K562 (cell line): ENCODE results near the gene SEPTIN12. TPM values are rescaled to one million over a fixed set of nuclear protein-coding genes. Genes with fewer than 3 reads are reported as not detected.

Source experiments
- ATAC-seq: fragments of 200-7000 bp; cut with Tn5 transposase; 3 replicates; pipeline ENCODE4 v1.9.1; 2020; ENCODE audit warnings: moderate library complexity
- BruUV-seq: library from RNA; stranded (reverse); fragments of 400-500 nt; replicated peaks from 2 replicates; lab custom pipeline; 2021; lab: Mats Ljungman, UMichigan
- CTCF ChIA-PET: fragments of 300-600 bp; formaldehyde crosslinking; extraction: SDS; loops from one replicate; lab custom pipeline; 2021; ENCODE audit warnings: low intra/inter-chr PET ratio; lab: Yijun Ruan, JAX
- POLR2A ChIA-PET: fragments of 300-600, 350-650 bp; sonication (Branson Sonifier 250); formaldehyde crosslinking; extraction: SDS; loops from one replicate; lab custom pipeline; 2021; ENCODE audit warnings: antibody characterized with exemption, inconsistent platforms; lab: Yijun Ruan, JAX
- DNase-seq, 4 experiments: peaks; one replicate each; pipeline versions ENCODE4 v3.0.0 to v3.0.0-alpha.2; 2011 to 2018; ENCODE audit warnings: low spot score in 3 of 4, mixed read lengths in 3 of 4; ENCODE audit errors: extremely low read depth in 1 of 4
- FAIRE-seq: peaks from 2 replicates; lab custom pipeline; 2011; peaks lifted over from hg19 to GRCh38; lab: Jason Lieb, UNC
- H2AFZ ChIP-seq: 2 replicates; pipeline ENCODE4 v1.6.0; 2011; ENCODE audit warnings: low read depth, low read length, control low read depth, inconsistent platforms
- H3K27ac ChIP-seq: fragments of 200-600 bp; 3 replicates; pipeline ENCODE4 v1.8.0; 2011; ENCODE audit warnings: low read depth, mild to moderate bottlenecking, control low read depth, inconsistent platforms, low read length, moderate library complexity, mixed read lengths; ENCODE audit errors: extremely low read depth
- H3K27me3 ChIP-seq, 2 experiments: fragments of 300-600 bp in 1 of 2; 2 replicates in 1 of 2; 3 replicates in 1 of 2; pipeline versions ENCODE4 v1.6.0 to v1.8.0; 2011; ENCODE audit warnings: inconsistent platforms in 2 of 2, low read length in 2 of 2, mild to moderate bottlenecking in 1 of 2, mixed read lengths in 1 of 2, moderate library complexity in 1 of 2; ENCODE audit not compliant: control insufficient read depth in 2 of 2, insufficient read depth in 2 of 2
- H3K36me3 ChIP-seq: fragments of 300-600 bp; 3 replicates; pipeline ENCODE4 v1.8.0; 2011; ENCODE audit warnings: mild to moderate bottlenecking, low read length, inconsistent platforms; ENCODE audit not compliant: control insufficient read depth, insufficient read depth
- H3K4me1 ChIP-seq, 2 experiments: fragments of 200-600 bp in 1 of 2; replicated peaks in 1 of 2; 2 replicates in 1 of 2; 3 replicates in 1 of 2; pipeline versions ENCODE4 v1.5.1 to v1.8.0; 2011; ENCODE audit warnings: inconsistent platforms in 2 of 2, low read length in 2 of 2, mild to moderate bottlenecking in 1 of 2, mixed read lengths in 1 of 2, moderate library complexity in 1 of 2; ENCODE audit not compliant: control insufficient read depth in 2 of 2, insufficient read depth in 2 of 2
- H3K4me2 ChIP-seq: 2 replicates; pipeline ENCODE4 v1.6.1; 2011; ENCODE audit warnings: low read length, control low read depth, inconsistent platforms, mixed read lengths; ENCODE audit not compliant: insufficient read depth
- H3K4me3 ChIP-seq: fragments of 200-600 bp; sonication (generic), shearing (Covaris generic); 2 replicates; pipeline ENCODE4 v1.5.1; 2016; ENCODE audit warnings: control low read depth, inconsistent platforms
- H3K79me2 ChIP-seq: fragments of 200-600 bp; 3 replicates; pipeline ENCODE4 v1.8.0; 2011; ENCODE audit warnings: low read length, inconsistent platforms; ENCODE audit not compliant: control insufficient read depth, insufficient read depth
- H3K9ac ChIP-seq, 2 experiments: 2 replicates each; pipeline versions ENCODE4 v1.6.0 to v1.6.1; 2011; ENCODE audit warnings: low read depth in 2 of 2, low read length in 2 of 2, control low read depth in 1 of 2, inconsistent platforms in 1 of 2, mild to moderate bottlenecking in 1 of 2, mixed read lengths in 1 of 2; ENCODE audit not compliant: insufficient read depth in 1 of 2
- H3K9me1 ChIP-seq: one replicate; pipeline ENCODE4 v1.6.0; 2011; ENCODE audit warnings: inconsistent platforms, mild to moderate bottlenecking, low read length, moderate library complexity; ENCODE audit not compliant: control insufficient read depth, insufficient read depth
- H3K9me3 ChIP-seq: replicated peaks from 2 replicates; pipeline ENCODE4 v1.5.1; 2011; ENCODE audit warnings: low read depth, low read length, inconsistent platforms; ENCODE audit not compliant: control insufficient read depth, insufficient read depth
- H4K20me1 ChIP-seq: replicated peaks from 2 replicates; pipeline ENCODE4 v1.6.1; 2011; ENCODE audit warnings: low read length, inconsistent platforms, mixed read lengths; ENCODE audit not compliant: control insufficient read depth, insufficient read depth
- BRCA1 ChIP-seq, 2 experiments: fragments of 450-650 bp in 1 of 2; sonication (generic) in 1 of 2; formaldehyde crosslinking in 1 of 2; IDR thresholded peaks; 2 replicates each; pipeline versions ENCODE4 v1.5.0 to v1.6.1; 2017 to 2020; ENCODE audit warnings: mild to moderate bottlenecking in 1 of 2, missing genetic modification reagents in 1 of 2
- CTBP1 ChIP-seq: fragments of 450-650 bp; IDR thresholded peaks from 2 replicates; pipeline ENCODE4 v1.6.1; 2016; ENCODE audit warnings: borderline replicate concordance
- DPF2 ChIP-seq: fragments of 450-650 bp; IDR thresholded peaks from 2 replicates; pipeline ENCODE4 v1.6.1; 2016
- EGR1 ChIP-seq: fragments of 450-650 bp; conservative IDR thresholded peaks from 2 replicates; pipeline ENCODE4 v1.6.1; 2017; ENCODE audit warnings: mild to moderate bottlenecking
- LARP7 ChIP-seq: fragments of 450-650 bp; IDR thresholded peaks from 2 replicates; pipeline ENCODE4 v1.6.1; 2016
- MCM3 ChIP-seq: fragments of 450-650 bp; IDR thresholded peaks from 2 replicates; pipeline ENCODE4 v1.6.1; 2016
- NFE2 ChIP-seq: IDR thresholded peaks from 2 replicates; pipeline ENCODE4 v1.6.1; 2014; ENCODE audit warnings: antibody characterized with exemption, low read depth
- RBM14 ChIP-seq: fragments of 200-400 bp; formaldehyde crosslinking; IDR thresholded peaks from 2 replicates; pipeline ENCODE4 v1.6.1; 2018; ENCODE audit warnings: low read depth, mild to moderate bottlenecking, low read length, moderate library complexity, borderline replicate concordance; ENCODE audit not compliant: insufficient read depth
- STAT6 ChIP-seq: sonication (generic); formaldehyde crosslinking; IDR thresholded peaks from 2 replicates; pipeline ENCODE4 v1.8.1; 2023; ENCODE audit warnings: mild to moderate bottlenecking, missing genetic modification reagents
- TRIM28 ChIP-seq: fragments of 450-650 bp; IDR thresholded peaks from 2 replicates; pipeline ENCODE4 v1.6.1; 2017
- ZHX1 ChIP-seq: fragments of 150-350 bp; conservative IDR thresholded peaks from 2 replicates; pipeline ENCODE4 v1.6.1; 2014; ENCODE audit warnings: low read length
- ZNF398 ChIP-seq: fragments of 250-450 bp; sonication (Bioruptor Pico); IDR thresholded peaks from 2 replicates; pipeline ENCODE4 v1.8.0; 2021; ENCODE audit warnings: moderate library complexity, mild to moderate bottlenecking, inconsistent platforms
- ZNF518B ChIP-seq: fragments of 250-450 bp; sonication (Bioruptor Pico); IDR thresholded peaks from 2 replicates; pipeline ENCODE4 v1.5.0; 2021; ENCODE audit warnings: mild to moderate bottlenecking, moderate library complexity
- ZNF764 ChIP-seq: fragments of 250-450 bp; sonication (Bioruptor Pico); IDR thresholded peaks from 2 replicates; pipeline ENCODE4 v1.4.0; 2020; ENCODE audit warnings: low read depth, mild to moderate bottlenecking, moderate library complexity
- WGBS: fragments of 100-300 bp; shearing (Covaris generic); methylation state at CpG from one replicate; pipeline ENCODE4 v1.1.6; 2016; ENCODE audit warnings: low coverage, mixed read lengths; ENCODE audit not compliant: insufficient coverage; ENCODE audit errors: missing lambda C conversion rate; 5-methylcytosine and 5-hydroxymethylcytosine counted together
- in situ Hi-C: fragments of 300-500 bp; cut with MboI; formaldehyde crosslinking; loops from 4 replicates; pipeline ENCODE4 v1.15.0; 2018; ENCODE audit warnings: inconsistent platforms, mixed read lengths
- intact Hi-C: fragments of 100-400 bp; cut with micrococcal nuclease; formaldehyde crosslinking; loops from 2 replicates; pipeline ENCODE4 v1.14.2; 2022
- polyA plus RNA-seq, 8 experiments: library from polyadenylated mRNA; depleted of rRNA in 4 of 8; stranded (reverse) in 5 of 8; unstranded in 3 of 8; fragments of >200 nt; fragmentation: Nextera tagmentation in 2 of 8; fragmentation: Illumina TruSeq in 1 of 8; extraction: Ambion mirVana in 2 of 8; extraction: Trizol in 1 of 8; gene quantifications; 2 replicates each; pipeline versions ENCODE4 v1.2.1 to v1.2.3, GENCODE V29; 2011 to 2014; ENCODE audit warnings: inconsistent platforms in 1 of 8, missing spikeins in 1 of 8
- total RNA-seq, 7 experiments: library from RNA; depleted of rRNA in 6 of 7; stranded (reverse); fragments of >200 nt in 6 of 7; fragmentation: Illumina TruSeq in 2 of 7; extraction: Trizol in 2 of 7; gene quantifications; 2 replicates each; pipeline versions ENCODE4 v1.2.1 to v1.2.3, GENCODE V29; 2011 to 2021; ENCODE audit warnings: low replicate concordance in 1 of 7

SEPTIN12 gene
- total and polyA plus RNA-seq, 9 of the 15 experiments (the other 6 are each of a cell fraction or from before 2014, with no cell fraction given), result not detected

- no peak overlapping the region for H3K4me3 ChIP-seq
- no peak overlapping the region for H2AFZ ChIP-seq
- in situ Hi-C loops (no loop called here), intact Hi-C loops (no loop called here)
- ATAC-seq (no peak), FAIRE-seq (no peak), DNase-seq (no peak)
- peaks cover 7 to 11% of the 10 kb centered on the region in 2 experiments; a peak in 4 of 5 replicates for H3K4me1 ChIP-seq
- peaks cover 27% of the 10 kb centered on the region for H3K79me2 ChIP-seq
- no peaks in the 10 kb centered on the region for H3K9me1 ChIP-seq
- H3K27ac ChIP-seq, result no peak overlapping the region
- POLR2A ChIA-PET, result no interaction called here
- CTCF ChIA-PET, result no interaction called here
- H3K27me3 ChIP-seq, result no peaks in the 10 kb centered on the region
- H3K36me3 ChIP-seq, result peaks cover 90% of the 10 kb centered on the region
- no TSS peak for BruUV-seq
- WGBS, result 91% methylated on average over 8 of the region's 8 CpGs
- no peak overlapping the region for H3K4me2 ChIP-seq
- H3K9me3 ChIP-seq, result no peaks in the 10 kb centered on the region
- H4K20me1 ChIP-seq, result peaks cover 8% of the 10 kb centered on the region
- H3K9ac ChIP-seq, result no peak overlapping the region
- TF ChIP-seq STAT6 (no peak), RBM14 (no peak), CTBP1 (no peak), ZNF764 (CRISPR knock-in tag) (no peak), MCM3 (no peak), NFE2 (no peak), ZNF398 (CRISPR knock-in tag) (no peak), DPF2 (no peak), EGR1 (no peak), TRIM28 (no peak), BRCA1 (IDR thresholded peaks at IDR 0.05) (no peak), BRCA1 (CRISPR knock-in tag; IDR thresholded peaks at IDR 0.05) (no peak), LARP7 (no peak), ZNF518B (no peak), ZHX1 (no peak)
Measured at GRCh38 chr16:4831616-4832015, 43.5 kb upstream of the SEPTIN12 start.
